OCI-LY1 (cell line): ENCODE data around the gene RERE.

ENCODE experiments used
- H2AFZ ChIP-seq: fragments of 200-600 bp; sonication (generic), shearing (Covaris generic); 2 replicates; pipeline ENCODE4 v1.6.0; 2014; ENCODE audit warnings: antibody characterized with exemption, mild to moderate bottlenecking, low read length
- H3F3A ChIP-seq: fragments of 200-600 bp; sonication (generic), shearing (Covaris generic); 2 replicates; pipeline ENCODE4 v1.6.0; 2014; ENCODE audit warnings: mild to moderate bottlenecking, antibody characterized with exemption, low read length, moderate library complexity; ENCODE audit not compliant: insufficient read depth
- H3K27ac ChIP-seq: fragments of 200-600 bp; sonication (generic); 2 replicates; pipeline ENCODE4 v1.5.1; 2014; ENCODE audit warnings: low read length, mixed run types, mild to moderate bottlenecking, low read depth; ENCODE audit not compliant: poor library complexity, severe bottlenecking
- H3K27me3 ChIP-seq: fragments of 200-600 bp; sonication (generic); 2 replicates; pipeline ENCODE4 v1.6.0; 2014; ENCODE audit warnings: antibody characterized with exemption, mild to moderate bottlenecking, low read length, moderate library complexity; ENCODE audit not compliant: insufficient read depth
- H3K36me3 ChIP-seq: fragments of 200-600 bp; sonication (generic); 2 replicates; pipeline ENCODE4 v1.6.1; 2014; ENCODE audit warnings: mild to moderate bottlenecking, antibody characterized with exemption, low read length, moderate library complexity, mixed read lengths; ENCODE audit not compliant: insufficient read depth
- H3K4me1 ChIP-seq: fragments of 200-600 bp; sonication (generic); 2 replicates; pipeline ENCODE4 v1.5.1; 2014; ENCODE audit warnings: mild to moderate bottlenecking, low read length, moderate library complexity; ENCODE audit not compliant: insufficient read depth, severe bottlenecking
- H3K4me2 ChIP-seq: fragments of 200-600 bp; sonication (generic), shearing (Covaris generic); 2 replicates; pipeline ENCODE4 v1.6.1; 2014; ENCODE audit warnings: low read length
- H3K4me3 ChIP-seq: fragments of 200-600 bp; sonication (generic); 2 replicates; pipeline ENCODE4 v1.5.1; 2014; ENCODE audit warnings: low read length, low read depth, mild to moderate bottlenecking, mixed read lengths; ENCODE audit not compliant: poor library complexity, severe bottlenecking
- H3K79me2 ChIP-seq: fragments of 200-600 bp; shearing (Covaris generic); 2 replicates; pipeline ENCODE4 v1.6.1; 2016; ENCODE audit warnings: mixed run types, low read length, mixed read lengths; ENCODE audit not compliant: insufficient read depth
- H3K9ac ChIP-seq: fragments of 200-600 bp; sonication (generic), shearing (Covaris generic); 2 replicates; pipeline ENCODE4 v1.6.1; 2014; ENCODE audit warnings: mild to moderate bottlenecking, low read length, mixed read lengths
- H3K9me2 ChIP-seq: fragments of 200-600 bp; sonication (generic), shearing (Covaris generic); 2 replicates; pipeline ENCODE4 v1.6.1; 2014; ENCODE audit warnings: low read depth, mild to moderate bottlenecking, low read length, mixed read lengths
- H3K9me3 ChIP-seq: fragments of 200-600 bp; shearing (Covaris generic); 2 replicates; pipeline ENCODE4 v1.6.1; 2014; ENCODE audit warnings: low read length, mixed read lengths
- H4K20me1 ChIP-seq: fragments of 200-600 bp; sonication (generic), shearing (Covaris generic); 2 replicates; pipeline ENCODE4 v1.6.0; 2016; ENCODE audit warnings: mild to moderate bottlenecking, low read length; ENCODE audit not compliant: insufficient read depth
- CTCF ChIP-seq: fragments of 200-600 bp; sonication (generic), shearing (Covaris generic); IDR thresholded peaks from 2 replicates; pipeline ENCODE4 v1.5.1; 2017; ENCODE audit warnings: mild to moderate bottlenecking, antibody characterized with exemption, low read length, moderate library complexity, mixed read lengths
- EZH2 ChIP-seq: fragments of 200-600 bp; sonication (generic), shearing (Covaris generic); IDR thresholded peaks from 2 replicates; pipeline ENCODE4 v1.8.0; 2017; ENCODE audit warnings: borderline replicate concordance, mixed run types, mild to moderate bottlenecking, antibody characterized with exemption, low read length, moderate library complexity, mixed read lengths

RERE gene

GRCh38 chr1:8767006-8767405, 50.4 kb downstream of the RERE start:
- Histone ChIP-seq H3K27ac (no peak overlapping the region), H3K9ac (no peak overlapping the region), H3K9me3 (no peaks in the 10 kb centered on the region), H2AFZ (no peak overlapping the region), H3K27me3 (no peaks in the 10 kb centered on the region), H4K20me1 (no peaks in the 10 kb centered on the region), H3K36me3 (no peaks in the 10 kb centered on the region), H3K79me2 (no peaks in the 10 kb centered on the region), H3K9me2 (no peaks in the 10 kb centered on the region), H3K4me1 (peaks cover 17% of the 10 kb centered on the region), H3K4me2 (no peak overlapping the region), H3F3A (no peaks in the 10 kb centered on the region), H3K4me3 (no peak overlapping the region)
- TF ChIP-seq EZH2 (no peak), CTCF (no peak)

- H3K27me3 ChIP-seq: no peaks in the 10 kb centered on the region
- H3K79me2 ChIP-seq: no peaks in the 10 kb centered on the region
- H3K4me2 ChIP-seq: no peak overlapping the region; the same call in 1 of the 2 replicates
- peaks cover 17% of the 10 kb centered on the region for H3K4me1 ChIP-seq
- no peaks in the 10 kb centered on the region for H3F3A ChIP-seq
- no peaks in the 10 kb centered on the region for H3K36me3 ChIP-seq
- no peak for TF ChIP-seq CTCF
- no peak for TF ChIP-seq EZH2
- no peaks in the 10 kb centered on the region for H3K9me3 ChIP-seq
- H3K9me2 ChIP-seq: no peaks in the 10 kb centered on the region
- no peak overlapping the region for H3K9ac ChIP-seq
- H3K4me3 ChIP-seq: no peak overlapping the region
- H2AFZ ChIP-seq: no peak overlapping the region
- peak overlapping the region; percentile 49 for H3K27ac ChIP-seq
- H4K20me1 ChIP-seq: no peaks in the 10 kb centered on the region
Observed at GRCh38 chr1:8765198-8765597, 52.2 kb downstream of the RERE start.

DNA sequence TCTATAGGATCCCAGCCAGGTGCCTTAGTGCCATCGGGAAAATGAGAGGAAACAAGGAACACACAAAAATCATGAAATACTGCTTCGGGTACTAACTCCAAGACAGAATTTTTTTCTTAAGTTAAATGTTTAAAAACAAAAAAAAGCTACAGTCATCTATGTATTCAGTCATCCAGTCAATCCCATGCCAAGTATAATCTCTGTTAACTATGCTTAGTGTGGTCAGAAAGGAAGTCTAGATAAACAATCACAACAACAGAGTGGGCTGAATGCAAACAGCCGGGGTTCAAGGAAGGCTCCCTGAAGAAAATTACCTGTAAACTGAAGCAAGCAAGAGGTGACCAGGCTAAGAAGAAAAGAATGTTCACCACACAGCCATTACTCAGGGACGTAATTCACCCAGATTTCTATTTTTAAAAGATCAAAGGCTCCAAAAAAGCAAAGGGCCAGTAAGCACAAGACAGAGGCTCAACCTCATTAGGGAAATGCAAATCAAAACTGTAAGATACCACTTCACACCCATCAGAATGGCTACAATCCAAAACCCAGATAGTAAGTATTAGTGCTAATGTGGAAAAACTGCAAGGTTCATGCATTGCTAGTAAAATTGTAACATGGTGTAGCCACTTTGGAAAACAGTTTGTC, 53.0 kb downstream of the RERE start:
- TF ChIP-seq CTCF: no peak
- no peak for TF ChIP-seq EZH2
- Histone ChIP-seq H4K20me1 (no peaks in the 10 kb centered on the region), H3K4me2 (peak overlapping the region; percentile 20; the same call in 1 of the 2 replicates), H3K9me3 (no peaks in the 10 kb centered on the region), H3K27me3 (no peaks in the 10 kb centered on the region), H3K4me1 (peaks cover 17% of the 10 kb centered on the region), H3F3A (no peaks in the 10 kb centered on the region), H3K36me3 (no peaks in the 10 kb centered on the region), H3K9ac (no peak overlapping the region), H3K4me3 (no peak overlapping the region), H3K79me2 (no peaks in the 10 kb centered on the region), H2AFZ (no peak overlapping the region), H3K27ac (peak overlapping the region; percentile 49), H3K9me2 (no peaks in the 10 kb centered on the region)
